Measurements from ENCODE around the gene CORO7.

The CORO7 gene

DNA sequence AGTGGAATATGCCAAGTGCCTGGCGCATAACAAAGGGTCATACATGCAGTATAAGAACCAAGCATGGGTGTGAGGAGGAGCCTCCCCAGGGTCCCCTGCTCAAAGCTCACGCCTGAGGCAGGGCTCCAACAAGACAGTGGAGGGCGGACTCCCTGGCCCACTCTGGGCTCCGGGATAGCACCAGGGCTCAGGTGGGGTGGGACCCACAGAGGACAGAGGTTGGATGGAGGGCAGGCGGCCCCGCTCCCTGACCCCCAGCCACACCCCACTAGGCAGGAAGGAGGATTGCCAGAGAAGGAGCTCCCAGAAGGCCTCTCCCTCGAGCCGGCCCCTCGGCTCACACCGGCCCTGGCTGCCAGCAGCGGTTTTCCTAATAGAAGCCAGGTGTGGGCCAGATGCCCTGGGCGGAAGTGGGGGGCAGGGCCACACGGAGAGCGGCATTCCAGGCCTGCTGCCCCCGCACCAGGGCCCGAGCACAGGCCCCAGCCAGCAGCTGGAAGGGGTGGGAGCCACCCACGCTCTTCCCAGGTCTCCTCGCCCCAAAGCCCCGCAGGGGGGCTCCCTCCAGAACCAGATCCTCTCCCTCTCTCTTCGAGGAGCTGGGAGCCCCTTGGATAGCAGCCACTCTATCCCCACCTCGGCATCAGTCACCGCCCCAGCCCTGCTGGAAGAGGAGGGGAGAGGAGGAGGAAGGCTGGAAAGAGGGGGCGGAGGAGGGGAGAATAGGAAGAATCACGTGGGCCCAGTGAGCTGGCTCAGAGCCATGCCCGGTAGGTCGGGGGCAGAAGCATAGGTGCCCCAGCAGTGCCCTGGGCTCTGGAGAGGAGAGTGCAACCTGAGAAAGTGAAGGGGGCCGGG is 23.8 kb downstream of the CORO7 start:
- TF ChIP-seq, protein P1, sequence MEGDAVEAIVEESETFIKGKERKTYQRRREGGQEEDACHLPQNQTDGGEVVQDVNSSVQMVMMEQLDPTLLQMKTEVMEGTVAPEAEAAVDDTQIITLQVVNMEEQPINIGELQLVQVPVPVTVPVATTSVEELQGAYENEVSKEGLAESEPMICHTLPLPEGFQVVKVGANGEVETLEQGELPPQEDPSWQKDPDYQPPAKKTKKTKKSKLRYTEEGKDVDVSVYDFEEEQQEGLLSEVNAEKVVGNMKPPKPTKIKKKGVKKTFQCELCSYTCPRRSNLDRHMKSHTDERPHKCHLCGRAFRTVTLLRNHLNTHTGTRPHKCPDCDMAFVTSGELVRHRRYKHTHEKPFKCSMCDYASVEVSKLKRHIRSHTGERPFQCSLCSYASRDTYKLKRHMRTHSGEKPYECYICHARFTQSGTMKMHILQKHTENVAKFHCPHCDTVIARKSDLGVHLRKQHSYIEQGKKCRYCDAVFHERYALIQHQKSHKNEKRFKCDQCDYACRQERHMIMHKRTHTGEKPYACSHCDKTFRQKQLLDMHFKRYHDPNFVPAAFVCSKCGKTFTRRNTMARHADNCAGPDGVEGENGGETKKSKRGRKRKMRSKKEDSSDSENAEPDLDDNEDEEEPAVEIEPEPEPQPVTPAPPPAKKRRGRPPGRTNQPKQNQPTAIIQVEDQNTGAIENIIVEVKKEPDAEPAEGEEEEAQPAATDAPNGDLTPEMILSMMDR (IDR thresholded peaks at IDR 0.05; ENCODE audit: borderline replicate concordance, control extremely low read depth, extremely low read depth, insufficient read depth, missing control alignments), result no peak
- no peak for DNase-seq (ENCODE audit: low spot score)
- in situ Hi-C loops (cut with MboI; ENCODE audit: low sequenced_read_pairs, unreplicated experiment), result no loop called here

DNA sequence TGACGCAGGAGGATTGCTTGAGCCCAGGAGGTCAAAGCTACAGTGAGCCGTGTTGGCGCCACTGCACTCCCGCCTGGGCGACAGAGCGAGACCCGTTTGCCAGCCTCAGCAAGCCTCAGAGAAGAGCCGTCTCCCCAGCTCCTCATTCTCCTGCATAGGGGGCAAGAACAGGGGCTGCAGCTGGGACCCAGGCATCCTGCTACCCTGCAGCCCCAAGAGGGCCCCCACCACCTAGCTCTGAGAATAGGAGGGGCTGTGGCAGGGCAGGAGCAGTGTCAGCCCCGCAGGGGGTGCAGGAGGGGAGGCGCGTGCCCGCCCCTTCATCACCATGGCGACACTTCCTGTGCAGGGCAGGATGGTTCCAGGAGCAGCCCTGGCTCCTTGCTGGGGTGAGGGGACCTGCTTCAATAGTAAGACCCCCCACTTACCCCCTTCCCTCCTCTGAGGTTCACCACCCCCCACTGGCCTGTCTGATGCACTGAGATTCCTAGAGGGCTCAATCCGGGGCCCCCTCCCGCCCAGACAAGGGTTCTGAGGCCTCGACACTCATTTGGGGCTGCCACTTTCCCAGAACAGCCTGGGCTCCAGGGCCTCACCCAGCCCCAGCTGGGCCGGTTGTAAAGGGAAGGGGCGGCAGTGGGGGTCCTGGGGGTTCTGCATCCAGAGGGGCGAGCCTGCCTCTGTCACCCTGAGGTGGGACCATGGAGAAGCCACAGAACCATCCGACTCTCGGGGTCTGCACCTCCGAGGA is 24.6 kb downstream of the CORO7 start:
- DNase-seq (ENCODE audit: low spot score), result no peak
- in situ Hi-C loops (cut with MboI; ENCODE audit: low sequenced_read_pairs, unreplicated experiment), result no loop called here
- TF ChIP-seq, protein P1 (IDR thresholded peaks at IDR 0.05; ENCODE audit: borderline replicate concordance, control extremely low read depth, extremely low read depth, insufficient read depth, missing control alignments), result no peak

DNA sequence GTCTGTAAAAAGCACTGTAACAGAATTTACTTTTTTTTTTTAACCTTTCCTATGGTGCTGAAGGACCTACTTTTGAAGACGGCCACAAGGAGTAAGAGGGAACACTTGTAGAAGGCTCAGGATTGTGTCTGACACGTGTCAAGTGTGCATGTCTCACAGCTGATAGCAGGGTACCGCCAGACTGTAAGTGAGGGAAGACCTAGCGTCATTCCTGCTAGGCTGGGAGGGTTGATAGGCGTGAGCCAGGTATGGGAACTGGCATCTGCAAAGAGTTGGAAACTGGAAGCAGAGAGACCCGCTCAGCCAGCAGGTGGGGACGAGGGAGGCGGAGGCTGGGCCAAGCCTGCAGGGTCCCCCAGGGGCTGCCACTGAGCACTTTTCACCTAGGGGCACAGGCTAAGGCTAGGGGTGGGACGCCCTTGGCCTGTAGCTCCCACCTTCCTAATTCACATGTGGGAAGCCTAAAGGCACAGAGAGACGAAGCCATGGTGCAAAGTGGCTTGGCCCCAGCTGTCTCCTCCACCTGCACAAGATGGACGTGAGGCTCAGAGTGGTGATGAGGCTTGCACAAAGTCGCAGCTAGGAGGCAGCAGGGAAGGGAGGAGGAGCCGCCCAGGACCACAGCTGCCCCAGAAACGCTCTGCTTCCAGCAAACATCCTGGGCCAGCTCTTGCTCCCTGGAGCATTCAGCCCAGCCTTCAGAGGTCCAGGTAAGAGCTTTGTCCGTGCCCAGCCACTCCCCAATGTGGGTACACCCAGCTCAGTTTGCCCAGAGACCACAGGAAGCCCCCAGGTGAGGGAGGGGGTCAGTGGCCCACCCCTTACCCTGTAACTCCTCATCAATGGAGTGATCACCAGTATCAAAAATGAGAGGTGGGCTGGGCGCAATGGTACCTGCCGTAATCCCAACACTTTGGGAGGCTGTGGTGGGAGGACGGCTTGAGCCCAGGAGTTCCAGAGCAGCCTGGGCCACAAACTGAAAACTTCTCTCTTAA is 25.8 kb downstream of the CORO7 start:
- no peak for DNase-seq (ENCODE audit: low spot score)
- TF ChIP-seq, protein P1 (IDR thresholded peaks at IDR 0.05; ENCODE audit: borderline replicate concordance, control extremely low read depth, extremely low read depth, insufficient read depth, missing control alignments), result no peak
- in situ Hi-C loops (cut with MboI; ENCODE audit: low sequenced_read_pairs, unreplicated experiment), result no loop called here

DNA sequence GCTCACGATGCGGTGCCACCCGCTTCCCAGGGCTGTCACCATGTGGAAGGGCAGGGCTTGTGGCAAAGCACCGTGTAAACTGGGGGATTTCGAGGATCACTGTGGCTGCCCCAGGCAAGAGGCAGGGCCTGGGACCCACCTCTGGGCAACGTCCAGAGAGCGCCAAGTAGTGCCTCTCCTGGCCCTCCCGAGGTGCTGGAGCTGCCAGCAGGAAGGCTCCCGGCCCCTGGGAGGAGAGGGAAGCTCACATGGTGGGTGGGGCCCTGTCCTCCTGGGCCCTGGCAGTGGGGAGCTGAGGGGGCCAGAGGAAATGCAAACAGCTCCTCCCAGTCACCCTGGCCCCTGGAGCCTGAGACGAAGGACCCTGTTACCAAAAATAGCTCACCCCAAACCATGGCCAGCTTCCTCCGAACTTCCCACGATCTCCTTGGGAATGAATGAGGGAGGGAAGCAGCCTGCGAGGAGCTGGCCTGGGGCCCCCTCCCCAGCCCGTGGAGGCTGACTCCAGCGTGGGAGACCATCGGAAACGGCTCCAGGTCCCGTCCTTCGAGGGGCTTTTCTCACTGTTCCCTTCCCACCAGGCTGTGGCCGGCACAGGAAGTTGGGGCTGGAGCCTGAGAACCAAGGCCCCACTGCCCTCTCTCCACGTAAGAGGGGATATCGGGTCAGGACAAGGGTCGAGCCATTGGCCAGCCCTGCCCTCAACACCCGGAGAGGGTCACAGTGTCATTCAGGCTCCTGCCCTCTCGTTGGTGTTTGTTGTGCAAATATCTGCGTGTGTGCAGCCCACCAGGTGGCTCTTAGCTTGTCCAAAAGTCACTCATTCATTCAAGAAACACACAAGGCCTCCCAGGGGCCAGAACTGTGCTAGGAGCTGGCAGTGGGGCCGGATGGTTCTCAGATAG is 27.1 kb downstream of the CORO7 start:
- no peak for DNase-seq (ENCODE audit: low spot score)
- TF ChIP-seq, protein P1 (IDR thresholded peaks at IDR 0.05; ENCODE audit: borderline replicate concordance, control extremely low read depth, extremely low read depth, insufficient read depth, missing control alignments), result no peak
- in situ Hi-C loops (cut with MboI; ENCODE audit: low sequenced_read_pairs, unreplicated experiment), result no loop called here

DNA sequence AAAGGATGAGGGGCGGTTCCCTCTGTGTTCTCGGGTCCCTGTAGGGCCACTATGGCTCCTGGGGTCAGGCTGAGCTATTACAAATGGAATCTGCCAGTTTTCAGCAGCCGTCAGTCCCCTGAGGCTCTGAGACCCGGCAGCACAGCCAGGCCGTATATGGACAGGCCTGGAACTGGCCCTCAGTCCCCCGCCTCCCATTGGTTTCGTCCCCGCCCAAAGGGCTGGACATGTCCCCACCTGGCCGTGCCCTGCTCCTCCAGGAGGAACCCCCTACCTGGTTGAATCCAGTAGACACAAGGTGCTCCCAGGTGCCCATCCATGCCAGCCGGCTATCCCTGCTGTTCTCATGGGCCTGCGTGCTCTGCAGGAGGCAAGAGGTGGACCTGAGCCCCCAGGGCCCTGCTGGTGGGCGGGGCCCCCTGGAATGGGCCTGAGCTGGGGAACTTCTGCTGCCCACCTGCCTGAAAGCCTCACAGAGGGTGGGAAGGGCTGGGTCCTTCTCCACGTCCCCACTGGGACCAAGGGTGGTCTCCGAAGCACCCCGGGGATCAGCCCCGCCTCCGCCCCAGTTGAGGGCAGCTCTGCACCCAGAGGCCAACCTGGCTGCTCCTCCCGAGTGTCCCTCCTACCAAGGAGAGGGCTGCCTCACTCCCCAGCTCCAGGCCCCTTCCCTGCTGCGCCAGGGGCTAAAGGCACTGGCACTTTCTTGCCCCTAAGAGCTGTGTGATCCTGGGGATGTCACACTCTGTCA is 27.9 kb downstream of the CORO7 start:
- in situ Hi-C loops (cut with MboI; ENCODE audit: low sequenced_read_pairs, unreplicated experiment), result no loop called here
- TF ChIP-seq, protein P1 (IDR thresholded peaks at IDR 0.05; ENCODE audit: borderline replicate concordance, control extremely low read depth, extremely low read depth, insufficient read depth, missing control alignments), result no peak
- DNase-seq (ENCODE audit: low spot score), result no peak

Measured in GM13976 (cell line).